Mesothelial cell of epicardium (in vitro differentiated cells): ENCODE measurements around the gene RNPC3. TPM values are rescaled to one million over a fixed set of nuclear protein-coding genes. Genes with fewer than 3 reads are reported as not detected.

Source experiments
- DNase-seq, 2 experiments: peaks; one replicate each; pipeline ENCODE4 v3.0.0; 2021; ENCODE audit warnings: low spot score in 2 of 2; ENCODE audit not compliant: unreplicated experiment in 2 of 2
- H3K27ac Mint-ChIP-seq: 2 replicates; pipeline ENCODE4 v1.8.0; 2021; ENCODE audit warnings: mixed read lengths
- H3K27me3 Mint-ChIP-seq: 2 replicates; pipeline ENCODE4 v1.8.0; 2021; ENCODE audit warnings: low read depth, mixed read lengths
- H3K36me3 Mint-ChIP-seq: 2 replicates; pipeline ENCODE4 v1.8.0; 2021; ENCODE audit warnings: mixed read lengths
- H3K4me1 Mint-ChIP-seq: 2 replicates; pipeline ENCODE4 v1.8.0; 2021; ENCODE audit warnings: mixed read lengths
- H3K4me3 Mint-ChIP-seq: 2 replicates; pipeline ENCODE4 v1.8.0; 2021; ENCODE audit warnings: mild to moderate bottlenecking, moderate library complexity, mixed read lengths
- H3K9me3 Mint-ChIP-seq: 2 replicates; pipeline ENCODE4 v1.8.0; 2021; ENCODE audit warnings: mixed read lengths
- CTCF ChIP-seq: fragments of 200-600 bp; sonication (generic); IDR thresholded peaks from one replicate; pipeline ENCODE4 v1.5.0; 2021; ENCODE audit warnings: antibody characterized with exemption; ENCODE audit not compliant: unreplicated experiment
- total RNA-seq: library from RNA; stranded (reverse); gene quantifications from 3 replicates; pipeline ENCODE4 v1.2.1, GENCODE V29; 2021

Gene RNPC3
- total RNA-seq, result 28.4 to 30.0 TPM (median 29.6 TPM) in 3 replicates

GRCh38 chr1:103525607-103526507, at the start of gene RNPC3:
TSS of gene RNPC3 (plus strand) at chr1:103525699. CDS start at chr1:103526071, 372 bp downstream.
- peaks cover 11% of the 10 kb centered on the region for H3K9me3 Mint-ChIP-seq
- H3K4me3 Mint-ChIP-seq, result peak within 1 kb of the TSS; percentile 99
- no peak for TF ChIP-seq CTCF
- peak; percentile 80 to 90 for DNase-seq
- no peaks in the 10 kb centered on the region for H3K27me3 Mint-ChIP-seq
- H3K27ac Mint-ChIP-seq, result peak within 1 kb of the TSS; percentile 100
- H3K4me1 Mint-ChIP-seq, result peaks cover 35% of the 10 kb centered on the region
- H3K36me3 Mint-ChIP-seq, result peaks cover 21% of the 10 kb centered on the region

- no peaks in the 10 kb centered on the region for H3K4me1 Mint-ChIP-seq
- peaks cover 4% of the 10 kb centered on the region for H3K9me3 Mint-ChIP-seq
- H3K27me3 Mint-ChIP-seq, result peaks cover 2% of the 10 kb centered on the region
- no peak for TF ChIP-seq CTCF
- no peak for DNase-seq
- no peak overlapping the region for H3K27ac Mint-ChIP-seq
- no peaks in the 10 kb centered on the region for H3K36me3 Mint-ChIP-seq
- no peak overlapping the region for H3K4me3 Mint-ChIP-seq
These were observed 48.4 kb upstream of the RNPC3 start for GRCh38 chr1:103477101-103477500.

GRCh38 chr1:103489935-103490334, 35.6 kb upstream of the RNPC3 start:
- no peaks in the 10 kb centered on the region for H3K27me3 Mint-ChIP-seq
- H3K4me3 Mint-ChIP-seq, result no peak overlapping the region
- TF ChIP-seq CTCF, result no peak
- H3K9me3 Mint-ChIP-seq, result peaks cover 3% of the 10 kb centered on the region
- no peaks in the 10 kb centered on the region for H3K4me1 Mint-ChIP-seq
- DNase-seq, result no peak
- H3K27ac Mint-ChIP-seq, result no peak overlapping the region
- no peaks in the 10 kb centered on the region for H3K36me3 Mint-ChIP-seq

GRCh38 chr1:103492003-103492625, 33.4 kb upstream of the RNPC3 start:
- DNase-seq, result no peak
- no peak for TF ChIP-seq CTCF
- no peaks in the 10 kb centered on the region for H3K4me1 Mint-ChIP-seq
- no peaks in the 10 kb centered on the region for H3K36me3 Mint-ChIP-seq
- H3K9me3 Mint-ChIP-seq, result peaks cover 14% of the 10 kb centered on the region
- H3K27me3 Mint-ChIP-seq, result no peaks in the 10 kb centered on the region
- H3K27ac Mint-ChIP-seq, result no peak overlapping the region
- H3K4me3 Mint-ChIP-seq, result no peak overlapping the region

- no peak for TF ChIP-seq CTCF
- Mint-ChIP-seq H3K4me3 (no peak overlapping the region), H3K27me3 (no peaks in the 10 kb centered on the region), H3K9me3 (peaks cover 14% of the 10 kb centered on the region), H3K36me3 (no peaks in the 10 kb centered on the region), H3K27ac (no peak overlapping the region), H3K4me1 (no peaks in the 10 kb centered on the region)
- DNase-seq, result no peak
These were observed 29.4 kb upstream of the RNPC3 start for GRCh38 chr1:103496014-103496635.
